Measurements from ENCODE around the gene USP54.

- no peak for TF ChIP-seq POLR2A (IDR thresholded peaks at IDR 0.05)
- TF ChIP-seq CTCF (IDR thresholded peaks at IDR 0.05) = no peak
- no peak for TF ChIP-seq EP300 (IDR thresholded peaks at IDR 0.05)
Observed at GRCh38 chr10:73480158-73480557, 111.0 kb downstream of the USP54 start.

All from tibial nerve (tissue), 4 donors.